Measurements from ENCODE around the gene DST. TPM values are rescaled to one million over a fixed set of nuclear protein-coding genes. Genes with fewer than 3 reads are reported as not detected.

DST gene
- total RNA-seq, 1 experiment from 2014 or later, result 26.8 TPM

- in situ Hi-C loops (cut with HindIII; ENCODE audit: low sequenced_read_pairs), result no loop called here
- DNase-seq (ENCODE audit: low spot score), result no peak
Measured at GRCh38 chr6:56638760-56639159, 3.9 kb downstream of the DST start.

- peak; percentile 77 for DNase-seq (ENCODE audit: low spot score)
- in situ Hi-C loops (cut with HindIII; ENCODE audit: low sequenced_read_pairs), result no loop called here
Measured at GRCh38 chr6:56637640-56638039, 5.0 kb downstream of the DST start.

GRCh38 chr6:56628105-56628504, 14.6 kb downstream of the DST start:
- DNase-seq (ENCODE audit: low spot score), result no peak
- in situ Hi-C loops (cut with HindIII; ENCODE audit: low sequenced_read_pairs), result no loop called here

GRCh38 chr6:56625356-56625755, 17.3 kb downstream of the DST start:
- no peak for DNase-seq (ENCODE audit: low spot score)
- in situ Hi-C loops (cut with HindIII; ENCODE audit: low sequenced_read_pairs), result no loop called here

- no peak for DNase-seq (ENCODE audit: low spot score)
- in situ Hi-C loops (cut with HindIII; ENCODE audit: low sequenced_read_pairs), result no loop called here
Measured at GRCh38 chr6:56624728-56625069, 18.0 kb downstream of the DST start.

GRCh38 chr6:56624046-56624727, 18.5 kb downstream of the DST start:
- DNase-seq (ENCODE audit: low spot score), result no peak
- in situ Hi-C loops (cut with HindIII; ENCODE audit: low sequenced_read_pairs), result no loop called here

- in situ Hi-C loops (cut with HindIII; ENCODE audit: low sequenced_read_pairs), result no loop called here
Measured at GRCh38 chr6:56620229-56620868, 22.3 kb downstream of the DST start.

GRCh38 chr6:56618050-56618449, 24.6 kb downstream of the DST start:
- no peak for DNase-seq (ENCODE audit: low spot score)
- in situ Hi-C loops (cut with HindIII; ENCODE audit: low sequenced_read_pairs), result no loop called here

More at GRCh38 chr6:56620229-56620868, 22.3 kb downstream of the DST start:
- no peak for DNase-seq (ENCODE audit: low spot score)

- in situ Hi-C loops (cut with HindIII; ENCODE audit: low sequenced_read_pairs), result no loop called here
- no peak for DNase-seq (ENCODE audit: low spot score)
Measured at GRCh38 chr6:56616967-56617366, 25.7 kb downstream of the DST start.

GRCh38 chr6:56613247-56613851, 29.3 kb downstream of the DST start:
- in situ Hi-C loops (cut with HindIII; ENCODE audit: low sequenced_read_pairs), result no loop called here
- no peak for DNase-seq (ENCODE audit: low spot score)

- DNase-seq (ENCODE audit: low spot score), result no peak
- in situ Hi-C loops (cut with HindIII; ENCODE audit: low sequenced_read_pairs), result no loop called here
Measured at GRCh38 chr6:56608332-56608731, 34.4 kb downstream of the DST start.

GRCh38 chr6:56607111-56607752, 35.5 kb downstream of the DST start:
- in situ Hi-C loops (cut with HindIII; ENCODE audit: low sequenced_read_pairs), result no loop called here
- no peak for DNase-seq (ENCODE audit: low spot score)

- no peak for DNase-seq (ENCODE audit: low spot score)
- in situ Hi-C loops (cut with HindIII; ENCODE audit: low sequenced_read_pairs), result no loop called here
Measured at GRCh38 chr6:56605435-56605834, 37.3 kb downstream of the DST start.

- DNase-seq (ENCODE audit: low spot score), result no peak
- in situ Hi-C loops (cut with HindIII; ENCODE audit: low sequenced_read_pairs), result no loop called here
Measured at GRCh38 chr6:56604186-56604585, 38.5 kb downstream of the DST start.

GRCh38 chr6:56601390-56601789, 41.3 kb downstream of the DST start:
- in situ Hi-C loops (cut with HindIII; ENCODE audit: low sequenced_read_pairs), result no loop called here
- no peak for DNase-seq (ENCODE audit: low spot score)

- in situ Hi-C loops (cut with HindIII; ENCODE audit: low sequenced_read_pairs), result loop anchor here (25.0 kb wide), 1 partner anchor 233 kb away; no protein-coding TSS in a partner anchor
- DNase-seq (ENCODE audit: low spot score), result peak; percentile 73
Measured at GRCh38 chr6:56595490-56596122, 47.1 kb downstream of the DST start.

GRCh38 chr6:56594699-56595098, 48.0 kb downstream of the DST start:
- peak; percentile 34 for DNase-seq (ENCODE audit: low spot score)
- in situ Hi-C loops (cut with HindIII; ENCODE audit: low sequenced_read_pairs), result loop anchor here (25.0 kb wide), 1 partner anchor 232 kb away; no protein-coding TSS in a partner anchor

- in situ Hi-C loops (cut with HindIII; ENCODE audit: low sequenced_read_pairs), result loop anchor here (25.0 kb wide), 1 partner anchor 232 kb away; no protein-coding TSS in a partner anchor
- DNase-seq (ENCODE audit: low spot score), result no peak
Measured at GRCh38 chr6:56593801-56594318, 48.8 kb downstream of the DST start.

GRCh38 chr6:56582236-56582635, 60.5 kb downstream of the DST start:
- in situ Hi-C loops (cut with HindIII; ENCODE audit: low sequenced_read_pairs), result loop anchor here (25.0 kb wide), 1 partner anchor 220 kb away; no protein-coding TSS in a partner anchor
- no peak for DNase-seq (ENCODE audit: low spot score)
